ENCODE results near the gene KRTAP5-6. TPM values are rescaled to one million over a fixed set of nuclear protein-coding genes. Genes with fewer than 3 reads are reported as not detected.

Gene KRTAP5-6
- not detected for total RNA-seq

- ATAC-seq (ENCODE audit: insufficient number of reproducible peaks, low FRiP score, low read depth) (no peak), DNase-seq (ENCODE audit: low spot score) (no peak)
- Histone ChIP-seq H3K36me3 (no peaks in the 10 kb centered on the region), H3K27ac (no peak within 1 kb of the TSS), H3K4me1 (ENCODE audit: control insufficient read depth in 1 of 2, low read depth in 2 of 2) (peaks cover 5 to 16% of the 10 kb centered on the region in 2 donors), H3K27me3 (replicated peaks; ENCODE audit: insufficient read depth) (no peaks in the 10 kb centered on the region), H3K9me3 (no peaks in the 10 kb centered on the region), H3K4me3 (no peak within 1 kb of the TSS)
- TF ChIP-seq CTCF (IDR thresholded peaks at IDR 0.05), result no peak
These were observed at the start of gene KRTAP5-6 for GRCh38 chr11:1696608-1697570. KRTAP5-6 (plus strand) TSS chr11:1697195; CDS start chr11:1697246, 51 bp downstream.

- no peak for TF ChIP-seq CTCF (IDR thresholded peaks at IDR 0.05)
- Histone ChIP-seq H3K4me3 (no peak overlapping the region), H3K36me3 (no peaks in the 10 kb centered on the region), H3K9me3 (no peaks in the 10 kb centered on the region), H3K27me3 (replicated peaks; ENCODE audit: insufficient read depth) (no peaks in the 10 kb centered on the region), H3K4me1 (ENCODE audit: control insufficient read depth in 1 of 2, low read depth in 2 of 2) (no peaks in the 10 kb centered on the region), H3K27ac (no peak overlapping the region)
- no peak for DNase-seq (ENCODE audit: low spot score)
- no peak for ATAC-seq (ENCODE audit: insufficient number of reproducible peaks, low FRiP score, low read depth)
These were observed 48.9 kb upstream of the KRTAP5-6 start for GRCh38 chr11:1647901-1648652.

- no peaks in the 10 kb centered on the region for H3K4me1 ChIP-seq (ENCODE audit: control insufficient read depth in 1 of 2, low read depth in 2 of 2)
- no peak overlapping the region for H3K4me3 ChIP-seq
- DNase-seq (ENCODE audit: low spot score), result no peak
- no peaks in the 10 kb centered on the region for H3K27me3 ChIP-seq (replicated peaks; ENCODE audit: insufficient read depth)
- no peak for ATAC-seq (ENCODE audit: insufficient number of reproducible peaks, low FRiP score, low read depth)
- no peak for TF ChIP-seq CTCF (IDR thresholded peaks at IDR 0.05)
- no peaks in the 10 kb centered on the region for H3K9me3 ChIP-seq
- no peak overlapping the region for H3K27ac ChIP-seq
- no peaks in the 10 kb centered on the region for H3K36me3 ChIP-seq
These were observed 48.2 kb upstream of the KRTAP5-6 start for GRCh38 chr11:1648653-1649420.

GRCh38 chr11:1650034-1650917 lies 46.7 kb upstream of the KRTAP5-6 start:
- no peak for TF ChIP-seq CTCF (IDR thresholded peaks at IDR 0.05)
- no peak overlapping the region for H3K4me3 ChIP-seq
- H3K4me1 ChIP-seq (ENCODE audit: control insufficient read depth in 1 of 2, low read depth in 2 of 2), result no peaks in the 10 kb centered on the region
- no peaks in the 10 kb centered on the region for H3K36me3 ChIP-seq
- no peak for DNase-seq (ENCODE audit: low spot score)
- H3K27ac ChIP-seq, result no peak overlapping the region
- H3K27me3 ChIP-seq (replicated peaks; ENCODE audit: insufficient read depth), result no peaks in the 10 kb centered on the region
- H3K9me3 ChIP-seq, result no peaks in the 10 kb centered on the region
- no peak for ATAC-seq (ENCODE audit: insufficient number of reproducible peaks, low FRiP score, low read depth)
